ENCODE results near the gene SUCNR1. TPM values are rescaled to one million over a fixed set of nuclear protein-coding genes. Genes with fewer than 3 reads are reported as not detected.

Gene SUCNR1
- total and polyA plus RNA-seq, 2 of the 4 experiments (the other 2 are of a cell fraction): not detected

DNA sequence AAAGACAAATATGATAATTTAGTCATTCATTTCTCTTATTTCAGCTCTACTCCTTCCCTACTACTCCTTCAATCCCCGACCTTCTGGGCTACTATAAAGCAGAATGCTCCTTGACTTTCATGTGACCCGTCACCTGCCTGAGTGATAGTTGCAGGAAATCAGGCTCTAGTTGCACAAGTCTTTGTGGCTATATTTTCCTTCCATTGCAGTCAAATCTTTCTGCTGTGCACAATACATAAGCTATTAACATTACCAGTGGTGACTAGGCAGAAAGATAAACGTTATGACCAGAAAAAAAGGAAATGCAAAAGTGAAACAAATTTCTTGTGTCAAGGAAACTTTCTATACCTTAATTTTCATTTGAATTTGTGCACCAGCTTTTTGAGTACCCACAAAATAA lies 2.3 kb downstream of the SUCNR1 start:
- H2BK20ac ChIP-seq (ENCODE audit: low read depth, low read length): peak overlapping the region; percentile 65
- ATAC-seq (ENCODE audit: low read depth) (no peak), DNase-seq (peak; percentile 46)
- peak overlapping the region; percentile 53 for H4K91ac ChIP-seq (ENCODE audit: insufficient read depth, low read depth, low read length)
- H3K23ac ChIP-seq (ENCODE audit: low read depth, low read length): 0 out of 2 replicates have a peak overlapping the region, but pooled peaks have one; percentile 55
- H3K4ac ChIP-seq (ENCODE audit: low read depth, low read length): peak overlapping the region; percentile 76; the same call in 1 of the 2 replicates
- H3K4me1 ChIP-seq (ENCODE audit: control insufficient read depth, insufficient read depth, low read length): peaks cover 2% of the 10 kb centered on the region; the same call in 1 of the 2 replicates
- BruUV-seq (replicated peaks): no TSS peak
- H3K14ac ChIP-seq (replicated peaks; ENCODE audit: low read depth, low read length): peak overlapping the region; percentile 90
- H2AK5ac ChIP-seq (ENCODE audit: low read depth, low read length): no peak overlapping the region
- H2AFZ ChIP-seq (replicated peaks; ENCODE audit: low read length, poor library complexity): peak overlapping the region; percentile 77
- H3K9ac ChIP-seq (ENCODE audit: low read depth, low read length): no peak overlapping the region
- TF ChIP-seq RFX5 (IDR thresholded peaks at IDR 0.05; ENCODE audit: low read depth, low read length) (no peak), CEBPB (IDR thresholded peaks at IDR 0.05; ENCODE audit: low read depth, low read length) (0 out of 2 replicates have a peak, but pooled peaks have one; percentile 51), RCOR1 (IDR thresholded peaks at IDR 0.05; ENCODE audit: insufficient replicate concordance, low read length) (no peak), MAZ (IDR thresholded peaks at IDR 0.05; ENCODE audit: borderline replicate concordance, low read depth, low read length) (no peak), MAFK (IDR thresholded peaks at IDR 0.05; ENCODE audit: low read depth, low read length) (no peak), NFE2L2 (IDR thresholded peaks at IDR 0.05; ENCODE audit: low read depth, low read length) (peak; percentile 68), CHD1 (IDR thresholded peaks at IDR 0.05; ENCODE audit: low read depth, low read length) (no peak)
- TF ChIP-seq, protein P1, sequence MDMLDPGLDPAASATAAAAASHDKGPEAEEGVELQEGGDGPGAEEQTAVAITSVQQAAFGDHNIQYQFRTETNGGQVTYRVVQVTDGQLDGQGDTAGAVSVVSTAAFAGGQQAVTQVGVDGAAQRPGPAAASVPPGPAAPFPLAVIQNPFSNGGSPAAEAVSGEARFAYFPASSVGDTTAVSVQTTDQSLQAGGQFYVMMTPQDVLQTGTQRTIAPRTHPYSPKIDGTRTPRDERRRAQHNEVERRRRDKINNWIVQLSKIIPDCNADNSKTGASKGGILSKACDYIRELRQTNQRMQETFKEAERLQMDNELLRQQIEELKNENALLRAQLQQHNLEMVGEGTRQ (IDR thresholded peaks at IDR 0.05; ENCODE audit: low read depth, low read length): no peak
- H3K4me2 ChIP-seq (ENCODE audit: low read depth, low read length): peak overlapping the region; percentile 41; the same call in 1 of the 2 replicates
- intact Hi-C loops (cut with micrococcal nuclease): no loop called here
- ChIA-PET CTCF (interaction anchor here (0.7 to 0.8 kb wide), 2 partner anchors 11 to 563 kb away, joined by 3 read pairs; no protein-coding TSS in a partner anchor), POLR2A (ENCODE audit: unreplicated experiment) (no interaction called here)
- no peaks in the 10 kb centered on the region for H3K36me3 ChIP-seq (ENCODE audit: control insufficient read depth, insufficient read depth, low read length)
- H2BK5ac ChIP-seq (ENCODE audit: low read depth, low read length, poor library complexity, severe bottlenecking): peak overlapping the region; percentile 87
- in situ Hi-C loops (cut with MboI; ENCODE audit: low sequenced_read_pairs): no loop called here
- H3K79me1 ChIP-seq (ENCODE audit: low read depth in 1 of 2, low read length in 2 of 2): no peaks in the 10 kb centered on the region
- no peaks in the 10 kb centered on the region for H3K9me3 ChIP-seq (ENCODE audit: control insufficient read depth, insufficient read depth, low read length)
- no CpG with 5 or more reads among the region's 3 CpGs for WGBS, 2 experiments (ENCODE audit: extremely low coverage in 2 of 2, insufficient read length in 1 of 2)
- H3K27me3 ChIP-seq (ENCODE audit: control insufficient read depth, insufficient read depth, low read length): no peaks in the 10 kb centered on the region
- no peaks in the 10 kb centered on the region for H4K20me1 ChIP-seq (ENCODE audit: insufficient read depth, low read length)
- H3K4me3 ChIP-seq (ENCODE audit: insufficient read depth, low read depth, low read length): no peak overlapping the region
- H3K27ac ChIP-seq (ENCODE audit: insufficient read depth, low read length): no peak overlapping the region
- peak overlapping the region in 1 of 2 experiments; percentile 79; a peak in 2 of 4 replicates for H4K8ac ChIP-seq (ENCODE audit: low read depth in 2 of 2, low read length in 2 of 2)
- peak overlapping the region; percentile 83 for H2BK120ac ChIP-seq (ENCODE audit: low read depth, low read length)
- H4K5ac ChIP-seq (ENCODE audit: low read depth, low read length): peak overlapping the region; percentile 43; the same call in 1 of the 2 replicates
- no peak overlapping the region for H2AK9ac ChIP-seq (replicated peaks; ENCODE audit: low read depth, low read length, poor library complexity)
- H3K18ac ChIP-seq (ENCODE audit: low read depth, low read length): peak overlapping the region; percentile 83; the same call in 1 of the 2 replicates
- H3K9me1 ChIP-seq (ENCODE audit: insufficient read depth, low read length): peaks cover 2% of the 10 kb centered on the region; the same call in 1 of the 2 replicates
- 0 out of 2 replicates have a peak overlapping the region, but pooled peaks have one; percentile 19 for H3K56ac ChIP-seq (ENCODE audit: extremely low read depth, insufficient read depth, low read length)
- peak overlapping the region; percentile 92 for H2BK15ac ChIP-seq (ENCODE audit: low read depth, low read length)
- dilution Hi-C loops (cut with HindIII; ENCODE audit: low sequenced_read_pairs, unreplicated experiment): no loop called here

Data from IMR-90 (cell line).